Measurements from ENCODE around the gene PADI1.

Gene PADI1

DNA sequence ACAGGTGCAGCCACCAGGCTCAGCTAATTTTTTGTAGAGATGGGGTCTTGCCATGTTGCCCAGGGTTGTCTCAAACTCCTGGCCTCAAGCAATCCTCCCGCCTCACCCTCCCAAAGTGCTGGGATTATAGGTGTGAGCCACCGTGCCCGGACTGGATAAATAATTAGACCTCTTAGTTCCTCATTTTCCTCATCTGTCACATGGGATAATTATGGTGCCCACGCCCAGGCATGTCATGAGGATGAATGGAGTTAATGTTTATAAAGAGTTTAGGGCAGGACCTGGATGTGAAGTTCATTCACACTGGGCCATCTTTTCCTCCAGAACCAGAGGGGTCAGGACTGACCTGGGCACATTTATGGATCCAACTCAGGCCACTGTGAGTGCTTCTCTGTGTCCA is 67.7 kb downstream of the PADI1 start:
- no peak for DNase-seq (ENCODE audit: low spot score)

DNA sequence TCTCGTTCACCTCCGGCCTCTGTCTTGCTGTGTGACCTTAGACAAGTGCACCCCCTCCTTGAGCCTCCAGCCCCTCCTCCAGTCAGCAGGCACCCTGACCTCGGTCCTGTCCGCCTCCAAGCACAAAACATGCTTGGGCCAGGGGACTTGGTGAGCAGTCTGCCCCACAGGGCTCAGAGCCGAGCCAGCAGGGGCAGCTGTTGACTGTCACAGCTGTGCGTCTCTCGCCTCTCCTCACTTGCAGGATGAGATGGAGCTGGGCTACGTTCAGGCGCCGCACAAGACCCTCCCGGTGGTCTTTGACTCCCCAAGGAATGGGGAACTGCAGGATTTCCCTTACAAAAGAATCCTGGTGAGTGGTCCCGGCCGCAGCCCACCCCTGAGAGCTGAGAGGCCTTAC is 68.2 kb downstream of the PADI1 start:
- no peak for DNase-seq (ENCODE audit: low spot score)

DNA sequence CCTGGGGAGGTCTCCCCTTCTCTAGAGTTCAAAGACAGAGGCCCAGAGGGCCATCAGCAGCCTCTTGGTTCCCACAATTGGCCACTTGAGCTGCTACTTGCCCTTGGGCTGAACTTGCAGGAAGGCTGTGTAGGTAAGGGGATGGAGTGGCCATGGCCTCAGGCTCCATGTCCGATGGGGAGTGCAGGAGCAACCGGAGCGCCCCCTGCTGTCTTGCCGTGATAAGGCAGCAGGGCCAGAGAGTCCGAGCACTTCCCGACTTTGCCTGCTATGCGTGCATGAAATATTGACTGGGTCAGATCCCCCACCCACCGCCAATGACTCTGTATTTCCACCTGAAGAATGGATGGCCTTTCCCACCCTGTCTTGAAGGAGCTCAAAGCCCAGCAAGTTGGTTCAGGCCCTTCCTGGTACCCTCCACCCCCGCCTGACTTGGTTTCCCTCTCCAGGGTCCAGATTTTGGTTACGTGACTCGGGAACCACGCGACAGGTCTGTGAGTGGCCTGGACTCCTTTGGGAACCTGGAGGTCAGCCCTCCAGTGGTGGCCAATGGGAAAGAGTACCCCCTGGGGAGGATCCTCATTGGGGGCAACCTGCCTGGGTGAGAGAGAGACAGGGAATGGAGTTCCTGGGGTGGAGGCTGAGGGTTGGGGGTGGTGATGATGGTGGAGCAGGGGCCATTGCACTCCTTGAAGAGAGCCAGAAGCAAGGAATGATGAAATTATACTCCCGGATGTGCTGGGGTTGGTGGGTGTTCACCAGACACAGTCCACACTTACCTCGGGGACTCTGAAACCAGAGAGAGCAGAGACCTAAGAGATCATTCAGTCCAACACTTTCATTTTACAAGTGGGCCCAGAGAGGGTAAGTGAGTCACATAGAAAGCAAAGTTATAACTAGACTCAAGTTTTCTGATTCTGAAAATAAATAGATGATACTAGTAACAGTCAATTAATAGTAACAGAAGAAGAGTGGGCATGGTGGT is 69.5 kb downstream of the PADI1 start:
- DNase-seq (ENCODE audit: low spot score): peak; percentile 33

DNA sequence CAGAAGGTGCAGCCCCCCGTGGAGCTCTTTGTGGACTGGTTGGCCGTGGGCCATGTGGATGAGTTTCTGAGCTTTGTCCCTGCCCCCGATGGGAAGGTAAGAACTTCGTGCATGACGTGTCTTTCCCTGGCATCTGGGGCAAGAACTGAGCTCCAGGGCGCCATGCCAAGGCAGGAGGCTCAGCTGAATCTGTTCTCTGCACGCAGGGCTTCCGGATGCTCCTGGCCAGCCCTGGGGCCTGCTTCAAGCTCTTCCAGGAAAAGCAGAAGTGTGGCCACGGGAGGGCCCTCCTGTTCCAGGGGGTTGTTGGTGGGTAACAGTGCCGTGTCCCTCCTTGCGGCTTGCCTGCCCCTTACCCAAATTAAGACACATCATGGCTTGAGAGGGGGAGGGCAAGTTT is 71.6 kb downstream of the PADI1 start:
- DNase-seq (ENCODE audit: low spot score): no peak

DNA sequence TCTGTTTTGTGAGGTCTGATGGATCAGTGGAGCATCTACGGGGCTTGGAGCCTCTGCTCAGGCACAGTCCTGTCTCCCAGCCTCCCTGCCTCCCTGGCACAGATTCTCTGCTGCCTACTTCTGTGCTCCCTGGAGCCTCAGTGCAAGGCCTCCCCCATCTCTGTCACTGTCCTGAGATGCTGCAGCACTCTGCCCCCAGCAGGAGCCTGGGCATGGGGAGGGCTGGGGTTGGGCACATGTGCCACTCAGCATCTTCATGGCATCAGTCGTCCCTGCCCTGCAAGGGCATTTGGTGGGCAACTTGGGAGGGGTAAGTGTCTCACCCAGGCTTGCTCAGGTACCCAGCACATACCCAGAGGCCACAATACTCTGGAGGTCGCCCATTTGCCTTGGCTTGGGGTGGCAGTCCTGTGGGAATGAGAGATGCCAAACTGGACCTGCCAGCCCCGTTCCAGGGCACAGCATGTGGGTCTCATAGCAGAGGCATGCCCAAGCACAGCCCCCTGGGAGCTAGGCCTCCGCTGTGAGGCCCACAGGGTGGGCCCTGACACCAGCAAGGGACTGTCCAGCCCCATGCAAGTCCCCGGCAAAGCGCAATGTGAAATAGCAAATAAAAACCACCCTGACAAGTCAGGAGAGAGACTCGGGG is 72.7 kb downstream of the PADI1 start:
- no peak for DNase-seq (ENCODE audit: low spot score)

DNA sequence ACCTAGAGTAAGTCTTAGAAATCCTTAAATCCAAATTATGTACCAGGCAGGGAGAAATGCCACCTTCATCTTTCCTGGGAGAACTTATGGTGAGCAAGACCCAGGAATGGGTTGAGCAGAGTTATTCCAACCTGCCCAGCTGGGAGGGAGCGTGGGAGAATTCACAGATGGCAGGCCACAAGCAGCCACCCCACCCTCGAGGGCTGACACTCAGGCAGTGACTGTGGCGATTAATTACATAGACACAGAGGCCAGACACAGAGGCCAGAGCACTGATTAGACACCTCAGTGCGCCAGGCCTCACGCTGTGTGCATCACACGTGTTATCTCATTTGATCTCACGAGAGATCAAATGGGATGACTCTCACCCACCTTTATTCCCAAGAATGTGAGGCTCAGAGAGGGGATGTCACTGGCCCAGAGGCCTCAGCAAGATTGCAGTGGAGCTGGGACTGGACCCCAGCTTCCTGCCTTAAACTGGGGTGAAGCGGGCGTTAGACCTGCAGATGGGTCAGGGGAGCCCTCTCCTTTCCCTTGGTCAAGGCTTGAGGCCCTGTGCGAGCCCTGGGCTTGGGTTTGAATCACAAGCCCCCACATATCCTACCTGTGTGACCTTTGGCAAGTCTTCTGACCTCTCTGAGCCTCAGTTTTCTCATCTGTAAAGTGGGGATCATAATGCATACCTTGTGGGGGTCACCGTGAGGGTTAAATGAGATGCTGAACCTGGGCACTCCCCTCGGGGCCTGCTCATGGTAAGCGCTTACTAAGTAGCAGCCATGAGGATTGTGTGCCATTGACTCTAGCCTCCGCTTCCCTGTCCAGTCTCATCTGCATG is 74.3 kb downstream of the PADI1 start:
- no peak for DNase-seq (ENCODE audit: low spot score)

DNA sequence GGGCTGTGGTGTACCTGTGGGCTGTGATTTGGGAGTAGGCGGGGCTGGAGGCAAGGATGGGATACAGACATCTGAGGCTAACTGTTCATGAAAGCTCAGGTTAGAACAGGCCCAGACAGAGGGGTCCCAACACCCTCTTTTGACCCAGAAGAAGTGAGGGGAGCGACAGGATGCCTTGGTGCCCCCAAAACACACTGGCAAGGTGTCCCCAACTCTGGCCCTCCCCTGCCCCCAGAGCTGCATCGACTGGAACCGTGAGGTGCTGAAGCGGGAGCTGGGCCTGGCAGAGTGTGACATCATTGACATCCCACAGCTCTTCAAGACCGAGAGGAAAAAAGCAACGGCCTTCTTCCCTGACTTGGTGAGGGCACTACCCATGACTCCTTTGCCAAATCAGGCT is 75.5 kb downstream of the PADI1 start:
- no peak for DNase-seq (ENCODE audit: low spot score)

DNA sequence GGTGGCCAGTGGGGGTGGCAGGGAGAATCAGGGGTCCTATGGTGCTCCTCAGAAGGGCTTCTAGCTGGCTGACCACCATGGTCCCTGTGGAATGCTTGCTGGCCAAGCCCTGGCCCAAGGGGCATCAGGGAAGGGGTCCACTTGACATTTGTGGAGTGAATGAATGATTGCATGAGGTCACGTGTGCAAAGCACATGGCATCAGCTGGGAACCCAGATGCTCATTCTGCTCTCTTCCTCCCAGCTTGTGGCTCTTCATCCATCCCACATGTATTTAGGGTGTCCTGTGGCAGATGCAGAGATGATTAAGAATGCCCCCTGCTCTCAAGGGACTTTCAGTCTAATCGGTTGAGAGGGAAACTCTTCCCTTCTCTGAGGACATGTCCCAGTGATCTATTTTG is 76.0 kb downstream of the PADI1 start:
- DNase-seq (ENCODE audit: low spot score): no peak

DNA sequence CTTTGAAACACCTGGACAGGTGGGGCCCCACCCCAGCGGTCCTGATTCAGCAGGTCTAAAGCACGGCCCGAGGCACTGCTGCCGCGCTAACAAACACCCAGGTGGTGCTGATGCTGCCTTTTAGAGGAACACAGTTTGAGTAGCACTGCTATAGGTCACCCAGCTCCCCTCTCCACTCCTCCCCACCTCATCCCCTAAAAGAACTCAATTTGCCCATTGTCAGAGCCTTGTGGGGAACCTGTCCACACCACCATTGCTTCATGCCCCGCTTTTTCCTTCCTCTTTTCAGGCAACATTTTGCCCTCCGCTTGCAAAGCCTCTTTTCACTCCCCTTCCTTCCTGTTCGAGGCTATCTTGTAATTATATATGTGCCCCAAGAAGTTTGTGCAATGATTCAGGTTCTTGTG is 76.8 kb downstream of the PADI1 start:
- DNase-seq (ENCODE audit: low spot score): no peak

DNA sequence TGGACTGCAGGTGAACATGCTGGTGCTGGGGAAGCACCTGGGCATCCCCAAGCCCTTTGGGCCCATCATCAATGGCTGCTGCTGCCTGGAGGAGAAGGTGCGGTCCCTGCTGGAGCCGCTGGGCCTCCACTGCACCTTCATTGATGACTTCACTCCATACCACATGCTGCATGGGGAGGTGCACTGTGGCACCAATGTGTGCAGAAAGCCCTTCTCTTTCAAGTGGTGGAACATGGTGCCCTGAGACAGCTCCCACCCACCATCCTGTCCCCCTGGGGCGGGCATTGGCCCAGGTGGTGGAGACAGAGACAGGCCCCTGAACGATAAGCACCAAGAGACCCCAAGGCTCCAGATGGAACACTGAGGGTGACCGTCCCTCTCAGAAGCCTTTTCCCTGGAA is 77.9 kb downstream of the PADI1 start:
- DNase-seq (ENCODE audit: low spot score): no peak

DNA sequence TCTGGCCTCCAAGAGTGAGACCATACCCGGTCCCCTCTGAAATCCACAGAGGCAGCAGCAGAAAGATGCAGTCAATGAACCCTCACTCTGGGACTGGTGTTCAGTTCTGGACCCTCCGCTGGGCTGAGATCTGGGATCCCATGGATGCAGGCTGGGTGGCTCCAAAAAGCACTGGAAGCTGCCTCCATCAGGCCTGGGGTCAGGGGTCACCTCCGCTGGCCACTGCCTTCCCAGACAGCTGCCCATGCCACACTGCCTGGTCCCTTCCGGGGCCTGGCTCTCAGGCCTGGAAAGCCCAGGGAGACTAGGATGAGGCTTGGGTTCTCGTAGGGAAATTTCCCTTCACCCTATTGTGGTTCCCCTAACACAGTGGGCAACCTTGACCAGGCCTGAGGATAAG is 81.7 kb downstream of the PADI1 start:
- no peak for DNase-seq (ENCODE audit: low spot score)

DNA sequence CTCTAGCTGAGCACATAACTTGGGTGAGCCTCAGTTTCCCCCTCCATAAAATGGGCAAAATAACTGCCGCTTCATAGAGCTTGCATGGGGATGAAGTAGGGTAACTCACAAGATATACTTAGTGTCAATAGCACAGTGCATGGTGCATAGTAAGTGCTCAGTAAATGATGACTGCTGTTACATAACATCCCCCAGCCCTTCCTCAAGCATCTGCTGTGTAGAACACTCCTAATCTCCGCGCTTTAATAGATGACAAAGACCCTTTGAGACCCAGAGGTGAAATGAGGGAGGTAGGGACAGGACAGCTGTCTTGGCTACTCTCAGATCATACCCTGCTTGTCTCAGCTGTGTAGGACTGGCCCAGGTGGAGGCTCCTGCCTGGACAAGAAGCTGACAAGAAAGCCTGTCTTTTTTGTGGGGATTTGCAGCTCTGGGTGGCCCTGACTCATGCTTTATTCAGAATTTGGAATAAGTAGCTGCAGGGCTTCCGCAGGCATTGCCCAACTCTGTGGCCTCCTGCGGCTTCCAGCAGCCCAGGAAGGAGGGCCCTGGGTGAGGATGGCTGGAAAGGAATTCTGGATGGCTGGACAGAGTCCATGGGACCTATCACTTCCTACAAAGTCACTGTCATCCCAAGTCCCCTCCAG is 82.3 kb downstream of the PADI1 start:
- no peak for DNase-seq (ENCODE audit: low spot score)

DNA sequence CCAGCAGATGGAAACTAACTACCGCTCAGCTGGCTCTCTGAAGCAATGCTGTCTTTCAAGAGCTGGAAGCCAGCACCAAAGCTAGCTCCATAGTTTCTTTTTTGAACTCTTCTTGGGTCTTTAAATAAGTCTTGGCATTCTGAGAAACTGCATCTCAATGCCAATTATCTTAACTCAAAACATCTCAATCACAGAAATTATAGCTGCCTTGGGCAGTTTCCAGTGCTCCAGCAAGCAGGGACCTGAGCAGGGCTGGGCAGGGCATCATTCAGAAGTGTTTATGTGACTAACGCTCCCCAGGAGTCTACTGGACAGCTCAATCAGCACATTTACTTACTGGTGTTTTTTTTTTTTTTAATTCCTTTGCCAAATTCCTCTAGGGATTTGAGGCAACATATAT is 84.8 kb downstream of the PADI1 start:
- no peak for DNase-seq (ENCODE audit: low spot score)

DNA sequence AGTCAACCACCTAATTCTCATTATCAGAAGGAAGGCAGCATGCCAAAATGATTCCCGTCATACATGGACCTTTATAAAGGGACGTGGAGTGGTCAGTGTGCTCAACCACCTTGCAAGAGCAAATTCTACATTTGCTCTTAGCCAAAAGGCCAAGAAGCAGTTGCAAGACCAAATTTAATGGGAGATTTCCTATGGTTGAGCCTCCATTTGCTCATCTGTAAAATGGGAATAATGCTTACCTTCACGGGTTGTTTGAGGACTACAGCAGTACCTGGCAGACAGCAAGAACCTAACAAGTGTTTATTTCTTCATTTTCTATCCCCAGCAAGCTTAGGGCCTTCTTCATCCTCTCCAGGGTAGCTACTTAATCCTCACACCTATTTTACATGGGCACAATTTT is 85.6 kb downstream of the PADI1 start:
- DNase-seq (ENCODE audit: low spot score): no peak

DNA sequence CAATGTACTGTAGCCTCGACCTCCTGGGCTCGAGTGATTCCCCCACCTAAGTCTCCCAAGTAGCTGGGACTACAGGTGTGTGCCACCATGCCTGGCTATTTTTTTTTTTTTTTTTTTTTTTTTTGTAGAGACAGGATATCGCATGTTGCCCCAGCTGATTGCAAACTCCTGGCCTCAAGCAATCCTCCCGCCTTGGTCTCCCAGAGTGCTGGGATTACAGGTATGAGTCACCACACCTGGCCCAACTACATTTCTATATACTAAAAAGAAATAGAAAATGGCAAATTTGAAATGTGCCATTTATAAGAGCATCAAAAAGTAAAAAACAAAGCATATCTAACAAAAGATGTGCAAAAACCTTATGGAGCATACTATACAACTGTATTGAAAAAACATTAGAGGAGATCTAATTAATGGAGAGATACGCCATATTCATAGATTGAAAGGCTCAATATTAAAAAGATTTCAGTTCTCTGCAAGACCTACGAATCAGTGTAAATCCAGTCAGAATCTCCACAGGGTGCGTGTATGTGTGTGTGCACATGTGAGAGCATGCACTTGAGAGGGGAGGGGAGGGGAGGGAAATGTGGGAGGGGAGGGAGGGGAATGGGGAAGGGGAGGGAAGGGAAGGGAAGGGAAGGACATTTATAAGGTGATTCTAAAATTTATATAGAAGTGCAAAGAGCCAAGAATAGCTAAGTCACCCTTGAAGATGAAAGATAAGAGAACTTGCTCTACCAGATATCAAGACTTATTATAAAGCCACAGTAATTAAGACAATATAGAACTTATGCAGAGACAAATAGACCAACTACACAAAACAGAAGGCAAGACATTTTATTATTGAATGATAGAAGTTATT is 87.6 kb downstream of the PADI1 start:
- no peak for DNase-seq (ENCODE audit: low spot score)

DNA sequence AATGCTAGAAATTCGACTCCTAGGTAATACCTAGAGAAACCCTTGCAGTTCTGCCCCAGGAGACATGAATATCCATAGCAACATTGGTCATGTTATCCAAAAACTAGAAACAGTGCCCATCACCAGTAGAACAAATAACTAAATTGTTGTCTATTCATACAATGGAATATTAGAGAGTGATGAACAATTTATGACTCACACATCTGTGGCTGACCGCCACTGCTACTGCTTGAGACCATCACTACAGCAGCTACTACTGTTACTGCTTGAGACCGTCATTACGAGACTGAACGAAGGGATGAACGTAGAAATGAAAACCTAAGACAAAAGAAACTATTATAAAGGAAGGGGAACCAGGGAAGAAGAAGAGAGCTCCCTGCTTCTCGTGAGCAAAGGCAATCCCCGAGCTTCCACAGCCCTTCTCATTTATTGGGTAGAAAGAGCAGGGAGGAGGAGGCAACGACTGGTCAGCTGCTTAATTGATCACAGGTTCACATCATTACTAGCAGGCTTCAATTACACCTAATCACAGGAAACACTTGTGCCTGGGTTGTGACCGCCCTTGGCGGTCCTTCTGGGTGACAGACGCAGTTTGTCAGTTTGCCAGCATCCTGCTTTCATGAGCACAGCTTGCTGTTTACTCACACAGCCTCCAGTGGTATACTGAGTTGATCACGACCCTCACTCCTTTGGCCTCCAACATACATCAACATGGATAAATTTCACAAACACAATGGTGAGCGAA is 88.9 kb downstream of the PADI1 start:
- DNase-seq (ENCODE audit: low spot score): no peak

DNA sequence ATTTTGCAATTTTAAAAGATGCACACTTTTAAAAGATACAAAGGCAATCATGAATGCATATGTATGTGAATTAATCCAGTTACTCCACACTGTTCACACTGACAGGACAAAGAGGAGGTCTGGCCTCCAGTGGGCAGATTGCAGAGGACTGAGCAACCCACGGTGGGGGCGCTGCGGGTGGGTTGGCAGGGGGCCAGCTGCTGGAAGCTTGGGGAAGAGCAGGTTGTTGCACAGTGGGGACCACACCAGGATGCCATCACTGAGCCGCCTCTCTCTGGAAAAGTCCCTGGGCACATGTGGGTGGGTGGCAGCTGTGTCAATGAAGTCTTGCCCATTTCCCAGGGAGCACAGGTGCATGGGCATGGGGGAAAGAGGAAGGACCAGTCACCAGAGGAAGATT is 90.4 kb downstream of the PADI1 start:
- no peak for DNase-seq (ENCODE audit: low spot score)

All from hematopoietic multipotent progenitor cell treated with erythropoietin and hydrocortisone succinate and interleukin-3 and kit ligand, for 15 days (in vitro differentiated cells).